DMS 273 (cell line): ENCODE measurements around the gene FUT9.
"Not testable (repeated sequence)": the region's sequence is repeated elsewhere in the genome, so short reads cannot be mapped to it uniquely, and the experiment has no call there.

Source experiments
- DNase-seq: peaks from one replicate; lab custom pipeline; 2025; ENCODE audit not compliant: unreplicated experiment; lab: John Stamatoyannopoulos, UW

The FUT9 gene

GRCh38 chr6:96171112-96171511, 155.3 kb downstream of the FUT9 start:
- DNase-seq: no peak

GRCh38 chr6:96184798-96185197, 169.0 kb downstream of the FUT9 start:
- DNase-seq: no peak

- DNase-seq: no peak
Observed at GRCh38 chr6:96186094-96186493, 170.3 kb downstream of the FUT9 start.

GRCh38 chr6:96186516-96187195, 170.9 kb downstream of the FUT9 start:
- no peak for DNase-seq

- no peak for DNase-seq
Observed at GRCh38 chr6:96194675-96195074, 178.9 kb downstream of the FUT9 start.

- no peak for DNase-seq
Observed at GRCh38 chr6:96195272-96195671, 179.5 kb downstream of the FUT9 start.

- DNase-seq: no peak
Observed at GRCh38 chr6:96196633-96197032, 180.9 kb downstream of the FUT9 start.

GRCh38 chr6:96197241-96197640, 181.5 kb downstream of the FUT9 start:
- DNase-seq: no peak

GRCh38 chr6:96202571-96202970, 186.8 kb downstream of the FUT9 start:
- no peak for DNase-seq

- no peak for DNase-seq
Observed at GRCh38 chr6:96211341-96211740, 195.6 kb downstream of the FUT9 start.

GRCh38 chr6:96212066-96212465, 196.3 kb downstream of the FUT9 start:
- DNase-seq: no peak

GRCh38 chr6:96213784-96214183, 198.0 kb downstream of the FUT9 start:
- DNase-seq: no peak

GRCh38 chr6:96223695-96224094, 207.9 kb downstream of the FUT9 start:
- DNase-seq: no peak

- no peak for DNase-seq
Observed at GRCh38 chr6:96227135-96227534, 211.4 kb downstream of the FUT9 start.

GRCh38 chr6:96234444-96234843, 218.7 kb downstream of the FUT9 start:
- DNase-seq: no peak

GRCh38 chr6:96235927-96236326, 220.2 kb downstream of the FUT9 start:
- no peak for DNase-seq

GRCh38 chr6:96236471-96236870, 220.7 kb downstream of the FUT9 start:
- no peak for DNase-seq

GRCh38 chr6:96237638-96238347, 222.0 kb downstream of the FUT9 start:
- no peak for DNase-seq

GRCh38 chr6:96246563-96246962, 230.8 kb downstream of the FUT9 start:
- DNase-seq: no peak

- no peak for DNase-seq
Observed at GRCh38 chr6:96249755-96250154, 234.0 kb downstream of the FUT9 start.

- peak; percentile 4 for DNase-seq
Observed at GRCh38 chr6:96257751-96258150, 242.0 kb downstream of the FUT9 start.

GRCh38 chr6:96260787-96261430, 245.1 kb downstream of the FUT9 start:
- not testable (repeated sequence) for DNase-seq
